ENCODE results near the gene FXN.

DNA sequence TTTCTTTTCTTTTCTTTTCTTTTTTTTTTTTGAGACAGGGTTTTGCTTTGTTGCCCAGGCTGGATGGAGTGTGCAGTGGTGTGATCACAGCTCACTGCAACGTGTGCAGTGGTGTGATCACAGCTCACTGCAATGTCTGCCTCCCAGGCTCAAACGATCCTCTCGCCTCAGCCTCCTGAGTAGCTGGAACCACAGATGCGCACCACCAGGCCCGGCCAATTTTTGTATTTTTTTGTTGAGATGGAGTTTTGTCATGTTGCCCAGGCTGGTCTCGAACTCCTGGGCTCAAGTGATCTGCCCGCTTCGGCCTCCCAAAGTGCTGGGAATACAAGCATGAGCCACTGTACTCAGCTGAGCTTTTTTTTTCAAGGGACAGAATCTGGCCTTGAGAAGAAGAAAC lies 101.8 kb downstream of the FXN start:
- no peak for TF ChIP-seq GATA2 (IDR thresholded peaks at IDR 0.05; ENCODE audit: low read depth, low read length)
- TF ChIP-seq GATA3 (IDR thresholded peaks at IDR 0.05; ENCODE audit: low read depth, low read length), result no peak
